Effector memory CD8-positive, alpha-beta T cell (primary cell): ENCODE data around the gene RECQL5.

Experiments used
- ATAC-seq: fragments of 150-1000 bp; cut with Tn5 transposase; replicated peaks from 2 replicates; pipeline ENCODE4 v1.10.0; 2021; ENCODE audit warnings: mild to moderate bottlenecking, moderate library complexity
- DNase-seq, 3 experiments: peaks; one replicate each; pipeline ENCODE4 v3.0.0; 2021
- H3K27ac Mint-ChIP-seq, 2 donors: one replicate each; pipeline ENCODE4 v1.8.0; 2022; ENCODE audit warnings: mild to moderate bottlenecking in 2 of 2, mixed read lengths in 2 of 2, moderate library complexity in 2 of 2
- H3K27me3 Mint-ChIP-seq, 2 donors: one replicate each; pipeline ENCODE4 v1.8.0; 2022; ENCODE audit warnings: mixed read lengths in 2 of 2
- H3K36me3 Mint-ChIP-seq: one replicate; pipeline ENCODE4 v1.8.0; 2022; ENCODE audit warnings: mild to moderate bottlenecking, moderate library complexity, mixed read lengths; ENCODE audit not compliant: insufficient read depth
- H3K4me1 Mint-ChIP-seq, 2 donors: one replicate each; pipeline ENCODE4 v1.8.0; 2022; ENCODE audit warnings: low read depth in 2 of 2, mixed read lengths in 2 of 2
- H3K4me3 Mint-ChIP-seq, 2 donors: one replicate each; pipeline ENCODE4 v1.8.0; 2022; ENCODE audit warnings: mild to moderate bottlenecking in 2 of 2, mixed read lengths in 2 of 2, moderate library complexity in 2 of 2
- H3K9me3 Mint-ChIP-seq, 2 donors: one replicate each; pipeline ENCODE4 v1.8.0; 2022; ENCODE audit warnings: mixed read lengths in 2 of 2
- total RNA-seq, 9 experiments: gene quantifications; one replicate each; lab custom pipeline; 2026; lab: John Stamatoyannopoulos, UW

RECQL5 gene
- total RNA-seq, result 19.5 to 48.2 (median 25.7) reads per million in 9 experiments

DNA sequence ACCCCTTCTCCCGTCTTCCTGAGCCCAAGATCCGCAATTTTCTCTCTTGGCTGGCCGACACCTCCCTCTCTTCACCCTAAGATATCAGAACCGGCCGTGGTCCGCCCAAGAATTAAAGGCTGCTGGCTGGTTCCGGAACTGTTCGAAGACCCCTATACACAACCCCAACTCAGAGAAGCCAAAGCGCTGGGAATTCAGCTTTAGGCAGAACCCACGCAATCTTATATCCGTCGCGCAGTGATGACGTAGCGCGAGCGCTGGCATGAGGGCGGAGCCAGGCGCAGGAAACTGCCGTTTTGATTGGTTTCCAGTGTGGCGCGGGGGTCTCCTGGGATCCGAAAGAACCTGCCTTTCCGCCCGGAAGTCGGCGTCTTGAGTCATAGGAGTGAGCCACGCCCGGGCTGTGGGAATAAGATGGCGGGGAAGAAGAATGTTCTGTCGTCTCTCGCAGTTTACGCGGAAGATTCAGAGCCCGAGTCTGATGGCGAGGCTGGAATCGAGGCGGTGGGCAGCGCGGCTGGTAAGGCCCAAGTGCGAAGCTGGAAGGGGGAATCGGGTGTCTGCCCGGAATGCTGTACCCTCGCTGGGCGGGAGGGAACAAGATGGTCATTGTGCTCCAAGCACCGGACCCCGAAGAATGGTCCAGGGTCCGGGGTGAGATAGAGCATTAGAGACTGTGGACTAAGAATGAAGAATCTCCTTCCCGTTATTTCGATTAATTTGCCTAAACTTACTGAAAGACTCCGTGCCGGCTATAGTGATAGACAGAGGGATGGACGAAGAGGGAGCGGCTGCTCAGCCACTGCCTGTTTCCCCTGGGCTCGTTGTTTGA is at the start of gene RECQL5, which contains the start of gene SAP30BP:
RECQL5 (minus strand) TSS at position 196 of the 832 bp plus-strand sequence. CDS start 597 bp downstream, outside the sequence.
SAP30BP (plus strand) TSS at position 380 of the 832 bp plus-strand sequence; CDS start at position 415, 35 bp downstream.
- Mint-ChIP-seq H3K4me3 (peak within 1 kb of the TSS; percentile 51 to 57), H3K4me1 (peaks cover 12 to 21% of the 10 kb centered on the region in 2 donors), H3K27me3 (no peaks in the 10 kb centered on the region), H3K9me3 (no peaks in the 10 kb centered on the region), H3K36me3 (peaks cover 50% of the 10 kb centered on the region), H3K27ac (peak within 1 kb of the TSS in 1 of 2 donors; percentile 11)
- DNase-seq (peak; percentile 92 to 98 (median 95)), ATAC-seq (peak; percentile 100)

DNA sequence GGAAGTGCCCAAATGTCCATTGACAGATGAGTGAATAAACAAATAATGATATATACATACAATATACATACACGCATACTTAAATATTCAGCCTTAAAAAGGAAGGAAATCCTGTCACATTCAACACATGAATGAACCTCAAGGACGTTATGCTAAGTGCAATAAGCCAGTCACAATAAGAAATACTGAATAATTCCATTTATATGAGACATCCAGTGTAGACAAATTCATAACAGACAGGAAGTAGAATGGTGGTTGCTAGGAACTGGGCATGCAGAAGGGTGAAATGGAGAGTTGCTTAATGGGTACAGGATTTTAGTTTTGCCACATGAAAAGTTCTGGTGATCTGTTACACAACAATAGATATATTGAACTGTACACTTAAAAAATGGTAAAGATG is 45.5 kb upstream of the RECQL5 start:
- DNase-seq (no peak), ATAC-seq (no peak)
- Mint-ChIP-seq H3K27me3 (peaks cover 0 to 15% of the 10 kb centered on the region in 2 donors), H3K36me3 (peaks cover 20% of the 10 kb centered on the region), H3K9me3 (no peaks in the 10 kb centered on the region), H3K4me3 (no peak overlapping the region), H3K27ac (no peak overlapping the region), H3K4me1 (no peaks in the 10 kb centered on the region)

DNA sequence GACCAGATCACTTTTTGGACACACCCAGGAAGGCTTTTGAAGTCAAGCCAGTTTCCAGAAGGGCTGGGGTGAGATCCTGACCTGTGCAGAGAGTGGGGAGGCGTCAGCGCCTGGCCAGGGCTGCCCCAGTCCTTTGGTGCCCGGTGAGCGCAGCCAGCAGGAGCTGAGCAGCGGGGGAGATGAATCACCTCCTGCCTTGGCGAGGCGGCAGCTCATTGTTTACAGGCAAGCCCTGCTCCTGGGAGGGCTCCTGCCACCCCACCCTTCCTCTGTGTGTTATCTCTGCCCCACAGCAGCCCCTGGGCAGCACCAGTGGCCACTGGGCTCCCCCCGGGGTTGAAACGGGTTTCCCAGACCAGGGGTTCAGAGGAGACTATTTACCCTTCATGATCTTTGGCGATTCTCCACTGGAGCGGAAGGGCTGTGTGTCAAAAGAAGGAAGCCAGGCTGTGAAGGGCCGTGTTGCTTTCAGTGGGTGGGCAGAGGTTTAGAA is 40.2 kb upstream of the RECQL5 start:
- Mint-ChIP-seq H3K4me3 (no peak overlapping the region), H3K36me3 (peaks cover 62% of the 10 kb centered on the region), H3K27me3 (no peaks in the 10 kb centered on the region), H3K27ac (peak overlapping the region in 1 of 2 donors; percentile 85), H3K4me1 (peaks cover 0 to 2% of the 10 kb centered on the region in 2 donors), H3K9me3 (no peaks in the 10 kb centered on the region)
- no peak for DNase-seq
- no peak for ATAC-seq

DNA sequence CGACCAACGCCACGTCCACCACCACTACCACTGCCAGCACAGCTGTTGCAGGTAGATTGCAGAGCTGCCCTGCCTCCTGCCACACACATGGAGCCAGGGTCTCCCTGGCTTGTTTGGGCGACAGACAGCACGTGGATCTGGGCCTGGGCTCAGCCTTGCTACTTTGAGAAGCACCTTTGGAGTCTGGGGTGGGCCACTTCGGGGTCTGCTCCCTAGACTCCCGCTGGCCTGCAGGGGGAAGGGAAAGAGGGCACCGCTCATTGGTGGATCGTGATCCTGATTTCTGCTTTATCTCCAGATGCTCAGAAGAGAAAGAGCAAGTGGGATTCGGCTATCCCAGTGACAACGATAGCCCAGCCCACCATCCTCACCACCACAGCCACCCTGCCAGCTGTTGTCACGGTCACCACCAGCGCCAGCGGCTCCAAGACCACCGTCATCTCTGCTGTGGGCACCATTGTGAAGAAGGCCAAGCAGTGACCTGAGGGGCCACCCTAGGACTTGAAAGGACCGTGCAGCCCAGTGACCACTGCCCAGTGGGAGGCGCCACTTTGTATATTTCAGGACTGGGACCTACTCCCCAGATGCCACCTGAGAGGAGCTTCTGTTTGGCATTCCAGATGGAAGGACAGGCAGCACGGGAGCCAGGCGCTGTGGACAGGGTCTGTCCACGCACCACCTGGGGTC is 39.2 kb upstream of the RECQL5 start:
- H3K4me1 Mint-ChIP-seq, result peaks cover 0 to 2% of the 10 kb centered on the region in 2 donors
- H3K27ac Mint-ChIP-seq, result peak overlapping the region in 1 of 2 donors; percentile 85
- H3K36me3 Mint-ChIP-seq, result peaks cover 71% of the 10 kb centered on the region
- DNase-seq (no peak), ATAC-seq (no peak)
- H3K9me3 Mint-ChIP-seq, result no peaks in the 10 kb centered on the region
- H3K27me3 Mint-ChIP-seq, result no peaks in the 10 kb centered on the region
- no peak overlapping the region for H3K4me3 Mint-ChIP-seq

DNA sequence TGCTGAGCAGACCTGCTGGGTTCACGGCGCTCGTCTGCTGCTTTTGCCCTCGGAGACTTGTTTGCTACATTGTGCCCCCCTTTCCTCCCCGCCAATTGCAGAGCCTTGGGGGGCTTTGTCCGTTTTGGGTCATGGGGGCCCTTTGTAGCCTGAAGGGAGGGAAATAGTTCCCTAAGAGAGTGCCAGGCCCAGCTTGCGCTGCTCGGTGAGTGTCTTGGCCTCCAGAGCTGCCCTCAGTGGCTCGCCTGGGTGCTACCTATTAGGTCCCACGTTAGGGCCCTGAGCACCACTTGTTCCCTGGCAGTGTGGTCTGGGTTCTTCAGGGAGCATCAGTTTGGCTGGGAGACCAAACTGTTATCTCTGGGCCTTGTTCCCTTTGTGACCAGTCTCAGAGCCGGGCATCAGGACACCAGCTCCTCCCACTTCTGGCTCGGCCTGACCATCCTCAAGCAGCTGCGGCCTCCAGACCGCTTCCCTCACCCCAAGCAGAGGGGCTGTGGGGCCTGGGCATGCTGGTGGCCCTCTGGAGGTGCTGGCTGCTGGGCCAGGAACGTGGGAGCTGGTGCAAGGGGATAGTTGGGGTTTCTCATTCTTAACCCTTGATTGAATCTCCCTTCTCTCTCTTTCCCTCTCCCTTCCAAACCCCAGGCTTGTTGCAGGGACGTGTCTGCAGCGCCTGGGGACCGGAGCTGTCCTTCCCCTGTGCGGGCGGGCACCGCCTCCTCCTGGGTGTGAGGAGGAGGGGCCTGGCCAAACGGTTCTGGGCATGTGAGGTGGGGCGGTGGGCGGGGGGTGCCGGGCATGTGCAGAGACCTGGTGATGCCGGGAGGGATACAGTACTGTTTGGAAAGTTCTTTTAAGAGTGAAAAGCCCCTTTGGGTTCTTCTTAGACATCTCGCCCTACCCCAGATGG is 38.3 kb upstream of the RECQL5 start:
- H3K27me3 Mint-ChIP-seq, result no peaks in the 10 kb centered on the region
- H3K9me3 Mint-ChIP-seq, result no peaks in the 10 kb centered on the region
- peaks cover 0 to 2% of the 10 kb centered on the region in 2 donors for H3K4me1 Mint-ChIP-seq
- no peak overlapping the region for H3K4me3 Mint-ChIP-seq
- ATAC-seq, result no peak
- H3K27ac Mint-ChIP-seq, result peak overlapping the region in 1 of 2 donors; percentile 85
- DNase-seq, result no peak
- H3K36me3 Mint-ChIP-seq, result peaks cover 78% of the 10 kb centered on the region

DNA sequence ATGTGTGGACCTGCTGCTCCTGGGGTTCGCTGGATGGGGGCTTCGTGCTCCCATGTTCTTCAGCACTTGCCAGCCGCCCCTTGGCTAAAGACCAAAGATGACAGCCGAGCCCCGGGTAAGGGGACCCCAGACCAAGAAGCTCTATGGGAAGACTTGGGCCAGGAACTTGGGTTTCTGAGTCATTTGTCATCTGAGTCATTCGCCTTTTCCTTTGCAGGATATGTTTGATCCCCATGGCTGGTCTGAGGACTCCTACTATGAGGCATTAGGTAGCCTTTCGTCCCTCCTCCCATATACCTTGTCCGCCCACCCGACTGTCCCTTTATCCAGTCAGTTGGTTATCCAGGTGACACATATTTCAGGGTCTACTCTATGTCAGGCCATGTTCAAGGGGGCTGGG is 36.6 kb upstream of the RECQL5 start:
- no peak for ATAC-seq
- Mint-ChIP-seq H3K9me3 (no peaks in the 10 kb centered on the region), H3K4me1 (peaks cover 0 to 2% of the 10 kb centered on the region in 2 donors), H3K36me3 (peaks cover 85% of the 10 kb centered on the region), H3K27ac (peak overlapping the region in 1 of 2 donors; percentile 54), H3K27me3 (no peaks in the 10 kb centered on the region), H3K4me3 (no peak overlapping the region)
- no peak for DNase-seq

DNA sequence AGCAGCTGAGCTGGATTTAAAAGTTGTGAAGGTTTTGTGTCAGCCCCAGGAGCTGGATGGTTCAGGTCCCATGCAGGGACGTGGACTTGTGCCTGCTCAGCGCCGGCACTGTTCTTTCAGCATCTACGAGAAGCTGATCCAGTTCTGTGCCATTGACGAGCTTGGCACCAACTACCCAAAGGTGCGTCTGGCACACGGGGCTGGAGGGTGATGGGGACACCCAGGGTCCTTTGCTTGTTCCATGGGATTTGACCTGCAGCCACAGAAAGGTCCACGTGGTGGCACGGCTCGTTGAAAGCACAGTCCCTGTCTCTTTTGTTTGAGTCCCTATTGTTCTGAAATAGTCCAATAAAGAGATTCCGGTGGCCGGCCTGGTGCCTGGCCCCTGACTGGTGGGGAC is 36.2 kb upstream of the RECQL5 start:
- ATAC-seq, result no peak
- no peak overlapping the region for H3K4me3 Mint-ChIP-seq
- H3K4me1 Mint-ChIP-seq, result peaks cover 0 to 2% of the 10 kb centered on the region in 2 donors
- H3K36me3 Mint-ChIP-seq, result peaks cover 84% of the 10 kb centered on the region
- no peak overlapping the region for H3K27ac Mint-ChIP-seq
- H3K27me3 Mint-ChIP-seq, result no peaks in the 10 kb centered on the region
- H3K9me3 Mint-ChIP-seq, result no peaks in the 10 kb centered on the region
- no peak for DNase-seq

DNA sequence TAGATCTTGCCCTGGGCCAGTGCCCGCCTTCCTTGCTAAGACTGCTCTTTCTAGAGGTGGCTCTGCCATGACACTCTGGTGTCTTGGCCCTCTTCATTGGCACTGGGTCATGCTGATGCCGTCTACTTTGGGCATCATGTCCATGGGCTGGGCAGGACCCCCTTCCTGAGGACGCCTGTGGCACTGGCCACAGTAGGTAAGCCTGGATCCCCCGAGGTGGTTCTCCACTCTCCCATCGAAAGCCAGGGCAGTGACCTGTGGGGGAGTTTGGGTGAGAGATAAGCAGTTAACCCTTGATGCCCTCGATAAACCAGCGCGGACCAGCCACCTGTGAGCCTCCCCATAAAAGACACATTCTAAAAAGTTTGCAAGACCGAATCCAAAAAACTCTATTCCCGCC is 34.3 kb upstream of the RECQL5 start:
- Mint-ChIP-seq H3K36me3 (peaks cover 84% of the 10 kb centered on the region), H3K27me3 (no peaks in the 10 kb centered on the region), H3K4me3 (no peak overlapping the region), H3K27ac (no peak overlapping the region), H3K9me3 (no peaks in the 10 kb centered on the region), H3K4me1 (peaks cover 0 to 6% of the 10 kb centered on the region in 2 donors)
- no peak for DNase-seq
- ATAC-seq, result no peak

DNA sequence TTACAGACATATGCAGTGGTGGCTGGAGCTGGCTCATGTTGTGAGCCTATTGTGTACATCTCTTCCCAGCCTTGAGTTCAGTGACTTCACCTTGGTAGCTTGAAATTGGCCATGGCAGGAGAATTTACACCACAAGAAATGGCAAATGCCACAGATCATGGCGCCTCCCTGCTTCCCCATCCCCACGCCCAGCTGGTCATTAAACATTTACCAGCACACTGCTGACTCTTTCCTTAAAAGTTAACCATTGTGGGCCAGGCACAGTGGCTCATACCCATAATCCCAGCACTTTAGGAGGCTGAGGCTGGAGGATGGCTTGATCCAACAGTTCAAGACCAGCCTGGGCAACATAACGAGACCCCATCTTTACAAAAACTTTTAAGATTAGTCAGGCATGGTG is 31.7 kb upstream of the RECQL5 start:
- Mint-ChIP-seq H3K36me3 (peaks cover 78% of the 10 kb centered on the region), H3K27ac (no peak overlapping the region), H3K4me1 (peaks cover 0 to 3% of the 10 kb centered on the region in 2 donors), H3K4me3 (no peak overlapping the region), H3K27me3 (no peaks in the 10 kb centered on the region), H3K9me3 (no peaks in the 10 kb centered on the region)
- ATAC-seq, result no peak
- no peak for DNase-seq

DNA sequence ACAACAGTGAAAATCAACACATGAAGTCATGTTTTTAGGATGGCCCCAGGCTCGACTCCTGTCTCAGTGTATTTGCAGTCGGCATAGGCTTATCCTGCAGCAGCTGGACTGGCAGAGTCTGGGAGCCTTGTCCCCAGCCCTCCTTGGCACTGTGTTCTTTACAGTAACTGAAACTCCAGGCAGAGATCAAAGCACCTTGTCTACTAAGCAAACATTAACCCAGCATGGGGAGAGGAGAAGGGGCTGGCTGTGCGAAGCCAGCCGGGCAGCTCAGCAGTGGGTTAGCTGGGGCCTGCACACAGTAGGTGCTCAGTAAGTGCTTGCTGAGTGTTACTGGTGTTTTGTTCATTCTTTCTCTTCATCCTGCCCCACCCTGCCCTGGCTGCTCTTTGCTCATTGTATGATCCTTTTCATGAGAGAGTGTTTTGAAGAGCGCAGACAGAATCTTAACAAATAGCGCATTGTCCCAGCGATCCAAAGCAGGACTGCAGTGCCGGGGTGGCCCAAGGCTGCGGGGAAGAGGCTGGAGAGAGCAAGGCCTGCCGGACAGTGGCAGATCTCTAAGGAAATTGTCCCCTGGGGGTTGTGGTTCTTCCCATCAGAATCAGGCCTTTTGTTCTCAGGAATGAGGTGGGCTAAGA is 30.8 kb upstream of the RECQL5 start:
- Mint-ChIP-seq H3K4me1 (peaks cover 0 to 3% of the 10 kb centered on the region in 2 donors), H3K4me3 (no peak overlapping the region), H3K36me3 (peaks cover 76% of the 10 kb centered on the region), H3K9me3 (no peaks in the 10 kb centered on the region), H3K27ac (no peak overlapping the region), H3K27me3 (no peaks in the 10 kb centered on the region)
- DNase-seq, result no peak
- no peak for ATAC-seq

DNA sequence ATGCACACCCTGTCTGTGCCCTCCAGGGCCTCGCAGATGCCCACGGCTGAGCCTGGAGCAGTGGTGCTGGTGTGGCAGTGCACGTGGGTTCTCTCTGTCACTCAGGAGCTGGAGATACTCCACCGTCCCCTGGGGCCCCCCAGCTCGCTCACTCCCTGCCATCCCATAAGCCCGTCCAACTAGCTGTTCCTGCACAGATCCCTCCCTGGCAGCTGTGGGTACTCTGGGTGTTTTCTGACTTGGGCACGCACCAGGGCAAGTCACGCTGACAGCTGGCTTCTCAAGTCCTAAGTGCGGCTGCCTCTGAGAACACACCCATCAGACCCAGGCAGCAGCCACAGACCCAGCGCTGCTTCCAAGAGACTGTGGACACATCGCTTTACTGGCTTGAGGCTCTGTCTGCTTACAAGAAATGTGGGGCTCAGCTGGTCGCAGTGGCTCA is 28.9 kb upstream of the RECQL5 start:
- Mint-ChIP-seq H3K4me1 (peaks cover 7 to 12% of the 10 kb centered on the region in 2 donors), H3K9me3 (no peaks in the 10 kb centered on the region), H3K36me3 (peaks cover 80% of the 10 kb centered on the region), H3K27ac (no peak overlapping the region), H3K27me3 (no peaks in the 10 kb centered on the region), H3K4me3 (no peak overlapping the region)
- no peak for DNase-seq
- no peak for ATAC-seq

DNA sequence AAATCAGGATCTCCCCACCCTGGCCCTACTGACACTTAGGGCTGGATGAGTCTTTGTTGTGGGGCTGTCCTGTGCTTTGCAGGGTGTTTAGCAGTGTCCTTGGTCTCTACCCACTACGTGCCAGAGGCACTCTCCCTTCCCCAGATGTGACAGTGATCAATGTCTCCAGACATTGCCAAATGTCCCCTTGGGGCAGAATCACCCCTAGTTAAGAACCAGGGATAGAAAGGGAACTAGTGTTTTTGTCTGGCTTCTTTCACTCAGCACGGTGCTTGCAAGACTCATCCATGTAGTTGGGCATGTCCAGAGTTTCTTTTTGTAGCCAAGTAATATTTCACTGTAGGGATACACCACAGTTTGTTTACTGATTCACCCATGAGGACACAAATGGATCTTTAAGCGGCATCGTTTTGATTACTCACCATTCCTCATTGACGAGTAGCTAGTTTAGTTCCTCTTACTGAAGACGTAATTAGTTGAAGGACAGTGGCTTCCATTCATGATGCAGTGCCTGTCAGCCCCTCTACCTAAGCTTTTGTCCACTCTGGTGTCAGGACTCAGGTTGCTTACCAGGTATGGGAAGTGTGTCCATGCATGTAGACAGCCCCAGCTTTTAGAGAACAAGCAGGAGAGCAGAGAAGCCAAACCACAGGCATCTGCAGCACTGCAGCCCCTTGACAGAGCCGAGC is 28.3 kb upstream of the RECQL5 start:
- DNase-seq (no peak), ATAC-seq (no peak)
- Mint-ChIP-seq H3K27ac (peak overlapping the region in 1 of 2 donors; percentile 80), H3K27me3 (no peaks in the 10 kb centered on the region), H3K4me3 (no peak overlapping the region), H3K9me3 (no peaks in the 10 kb centered on the region), H3K36me3 (peaks cover 77% of the 10 kb centered on the region), H3K4me1 (peaks cover 11 to 15% of the 10 kb centered on the region in 2 donors)
